Adrenal gland (tissue), 12 donors: ENCODE measurements around the gene PCDH9. TPM values are rescaled to one million over a fixed set of nuclear protein-coding genes. Genes with fewer than 3 reads are reported as not detected.

Experiments used
- DNase-seq, 7 donors: peaks; one replicate each; pipeline ENCODE4 v3.0.0-alpha.2; 2019 to 2020
- H3K27ac ChIP-seq, 5 donors: fragments of 200-600 bp; sonication (generic) in 4 of 5; 1 replicate in 3 of 5; 2 replicates in 2 of 5; pipeline versions ENCODE4 v1.5.1 to v1.8.0; 2016 to 2020; ENCODE audit warnings: mild to moderate bottlenecking in 1 of 5
- H3K27me3 ChIP-seq: fragments of 200-600 bp; 2 replicates; pipeline ENCODE4 v1.8.0; 2021
- H3K36me3 ChIP-seq, 2 donors: fragments of 200-600 bp; replicated peaks in 1 of 2; 1 replicate in 1 of 2; 2 replicates in 1 of 2; pipeline versions ENCODE4 v1.5.1 to v1.8.0; 2018 to 2022
- H3K4me1 ChIP-seq, 2 donors: fragments of 200-600 bp; replicated peaks in 1 of 2; 1 replicate in 1 of 2; 2 replicates in 1 of 2; pipeline versions ENCODE4 v1.5.1 to v1.8.0; 2018 to 2021
- H3K4me3 ChIP-seq, 4 donors: fragments of 200-600 bp; sonication (generic) in 3 of 4; one replicate each; pipeline ENCODE4 v1.5.1; 2016 to 2018
- H3K9me3 ChIP-seq, 3 donors: fragments of 200-600 bp; sonication (generic) in 1 of 3; replicated peaks in 1 of 3; 1 replicate in 2 of 3; 2 replicates in 1 of 3; pipeline versions ENCODE4 v1.5.1 to v1.8.0; 2016 to 2021
- CTCF ChIP-seq, 6 experiments: fragments of 450-650 bp in 4 of 6; fragments of 200-600 bp in 2 of 6; sonication (generic) in 1 of 6; IDR thresholded peaks; 1 replicate in 5 of 6; 2 replicates in 1 of 6; pipeline versions ENCODE4 v1.5.1 to v1.8.0; 2016 to 2021; ENCODE audit warnings: antibody characterized with exemption in 6 of 6, mild to moderate bottlenecking in 2 of 6, moderate library complexity in 1 of 6
- POLR2A ChIP-seq, 2 donors: fragments of 450-650 bp; IDR thresholded peaks; one replicate each; pipeline ENCODE4 v1.6.1; 2017; ENCODE audit warnings: antibody characterized with exemption in 2 of 2, mild to moderate bottlenecking in 2 of 2, moderate library complexity in 1 of 2
- WGBS, 4 donors: extraction: QIAGEN DNeasy Blood & Tissue Kit in 2 of 4; methylation state at CpG; one replicate each; pipeline versions ENCODE4 v1.1.5 to v1.1.7; 2013 to 2017; 5-methylcytosine and 5-hydroxymethylcytosine counted together
- intact Hi-C, 2 donors: fragments of 100-400 bp; cut with DNase I; formaldehyde crosslinking; loops; one replicate each; pipeline versions ENCODE4 v1.14.1 to v1.15.0; 2022 to 2023
- polyA plus RNA-seq, 3 donors: library from polyadenylated mRNA; stranded (reverse); fragments of 200-250 nt in 2 of 3; fragments of 350-450 nt in 1 of 3; fragmentation: Illumina TruSeq in 1 of 3; extraction: RNeasy Lipid Tissue Mini Kit (QIAGEN cat#74804) in 1 of 3; gene quantifications; one replicate each; pipeline ENCODE4 v1.2.3, GENCODE V29; 2013 to 2014
- total RNA-seq, 9 donors: library from RNA; depleted of rRNA in 4 of 9; stranded (reverse); fragments of >200 nt in 4 of 9; fragments of 120-200 nt in 1 of 9; fragmentation: NEBNext Ultra II Directional in 1 of 9; extraction: Animal tissue kit (Norgen Biotek cat#: 25700) in 1 of 9; gene quantifications; one replicate each; pipeline versions ENCODE4 v1.1.0 to v1.2.4, GENCODE V29; 2013 to 2023
- donor health status: healthy with polysubstance abuse.
- donor health status: Bipolar disorder and iron deficiency.
- donor health status: DM: yes; HTN: yes; CAD: no.
- donor health status: DM: no; HTN: no; CAD: no.
- donor health status: DM: no; HTN: no; CAD: no.
- donor health status: DM: yes; HTN: yes; CAD: no.

The PCDH9 gene
- total and polyA plus RNA-seq, 12 donors: 0.71 to 10.9 (median 3.6) TPM

GRCh38 chr13:66617786-66618185 lies 612.4 kb downstream of the PCDH9 start:
- H3K4me1 ChIP-seq: no peaks in the 10 kb centered on the region
- intact Hi-C loops: no loop called here
- H3K27ac ChIP-seq: no peak overlapping the region
- no peaks in the 10 kb centered on the region for H3K36me3 ChIP-seq
- no peak for DNase-seq
- H3K27me3 ChIP-seq: no peaks in the 10 kb centered on the region
- no peaks in the 10 kb centered on the region for H3K9me3 ChIP-seq
- 87 to 93% (median 90%) methylated on average over 7 of the region's 7 CpGs for WGBS, 4 donors
- H3K4me3 ChIP-seq: no peak overlapping the region
- TF ChIP-seq CTCF (IDR thresholded peaks at IDR 0.05) (no peak), POLR2A (IDR thresholded peaks at IDR 0.05) (no peak)

DNA sequence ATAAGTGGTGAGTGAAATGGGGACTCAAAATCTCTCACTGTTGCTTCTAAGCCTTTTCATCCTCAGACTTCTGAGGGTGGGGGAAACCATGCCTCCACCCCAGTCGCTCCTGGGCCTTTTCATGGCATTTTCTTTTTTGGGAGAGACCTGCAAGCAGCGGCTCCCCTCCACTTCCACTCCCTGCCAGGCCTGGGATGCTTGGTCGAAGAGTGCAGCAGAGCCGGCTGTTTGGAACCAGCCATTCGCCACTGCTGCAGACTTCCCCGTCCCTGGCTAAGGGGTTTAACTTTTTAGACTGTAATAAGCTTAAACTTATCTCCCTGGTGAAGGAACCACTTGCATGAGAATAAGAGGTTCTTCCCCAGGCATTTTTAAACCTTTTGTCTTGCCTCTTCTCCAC lies 617.2 kb downstream of the PCDH9 start:
- TF ChIP-seq POLR2A (IDR thresholded peaks at IDR 0.05) (no peak), CTCF (IDR thresholded peaks at IDR 0.05) (no peak)
- H3K27ac ChIP-seq: no peak overlapping the region
- H3K9me3 ChIP-seq: no peaks in the 10 kb centered on the region
- intact Hi-C loops: no loop called here
- H3K36me3 ChIP-seq: no peaks in the 10 kb centered on the region
- 90 to 98% (median 92%) methylated on average over 6 of the region's 6 CpGs for WGBS, 4 donors
- H3K4me1 ChIP-seq: no peaks in the 10 kb centered on the region
- H3K4me3 ChIP-seq: no peak overlapping the region
- no peaks in the 10 kb centered on the region for H3K27me3 ChIP-seq
- no peak for DNase-seq

DNA sequence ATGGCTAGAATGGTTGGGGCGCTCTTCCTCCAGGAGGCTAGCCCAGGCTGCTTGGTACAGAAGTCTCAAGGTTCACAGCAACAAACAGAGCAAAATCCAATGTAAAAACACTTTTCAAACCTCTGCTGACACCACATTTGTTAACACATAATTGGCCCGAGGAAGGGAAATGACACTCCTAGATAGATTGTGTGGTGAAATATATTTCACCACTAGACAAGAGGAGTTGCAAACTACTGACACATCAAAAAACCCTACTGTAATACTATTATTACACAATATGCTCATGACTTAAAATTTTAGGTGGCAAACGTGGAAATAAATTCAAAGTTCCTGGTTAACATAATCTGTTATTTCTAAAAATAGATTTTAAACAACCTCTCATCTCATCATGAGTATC lies 643.6 kb downstream of the PCDH9 start:
- Histone ChIP-seq H3K27me3 (no peaks in the 10 kb centered on the region), H3K4me3 (no peak overlapping the region), H3K4me1 (peaks cover 0 to 2% of the 10 kb centered on the region in 2 donors), H3K9me3 (no peaks in the 10 kb centered on the region), H3K27ac (no peak overlapping the region), H3K36me3 (no peaks in the 10 kb centered on the region)
- WGBS, 4 donors: 62 to 81% (median 71%) methylated on average over 3 of the region's 3 CpGs
- intact Hi-C loops: no loop called here
- TF ChIP-seq POLR2A (IDR thresholded peaks at IDR 0.05): no peak
- TF ChIP-seq CTCF (IDR thresholded peaks at IDR 0.05): no peak
- no peak for DNase-seq

GRCh38 chr13:66585669-66586203 lies 644.4 kb downstream of the PCDH9 start:
- Histone ChIP-seq H3K27ac (no peak overlapping the region), H3K4me1 (no peaks in the 10 kb centered on the region), H3K9me3 (no peaks in the 10 kb centered on the region), H3K27me3 (no peaks in the 10 kb centered on the region), H3K4me3 (no peak overlapping the region), H3K36me3 (no peaks in the 10 kb centered on the region)
- TF ChIP-seq CTCF (IDR thresholded peaks at IDR 0.05): no peak
- WGBS, 4 donors: 89 to 98% (median 91%) methylated on average over 1 of the region's 1 CpG
- intact Hi-C loops: no loop called here
- no peak for DNase-seq
